Glomerular visceral epithelial cell (primary cell): ENCODE data around the gene EFCAB10.

ENCODE experiments used
- DNase-seq: peaks from one replicate; pipeline ENCODE4 v3.0.0-alpha.2; 2016; ENCODE audit errors: extremely low spot score

The EFCAB10 gene, protein sequence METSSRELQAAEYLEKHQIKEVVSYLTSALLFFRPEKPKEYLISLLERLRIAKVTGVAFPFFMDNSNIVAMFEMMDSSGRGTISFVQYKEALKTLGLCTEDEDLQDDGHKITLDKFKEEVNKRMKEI

DNA sequence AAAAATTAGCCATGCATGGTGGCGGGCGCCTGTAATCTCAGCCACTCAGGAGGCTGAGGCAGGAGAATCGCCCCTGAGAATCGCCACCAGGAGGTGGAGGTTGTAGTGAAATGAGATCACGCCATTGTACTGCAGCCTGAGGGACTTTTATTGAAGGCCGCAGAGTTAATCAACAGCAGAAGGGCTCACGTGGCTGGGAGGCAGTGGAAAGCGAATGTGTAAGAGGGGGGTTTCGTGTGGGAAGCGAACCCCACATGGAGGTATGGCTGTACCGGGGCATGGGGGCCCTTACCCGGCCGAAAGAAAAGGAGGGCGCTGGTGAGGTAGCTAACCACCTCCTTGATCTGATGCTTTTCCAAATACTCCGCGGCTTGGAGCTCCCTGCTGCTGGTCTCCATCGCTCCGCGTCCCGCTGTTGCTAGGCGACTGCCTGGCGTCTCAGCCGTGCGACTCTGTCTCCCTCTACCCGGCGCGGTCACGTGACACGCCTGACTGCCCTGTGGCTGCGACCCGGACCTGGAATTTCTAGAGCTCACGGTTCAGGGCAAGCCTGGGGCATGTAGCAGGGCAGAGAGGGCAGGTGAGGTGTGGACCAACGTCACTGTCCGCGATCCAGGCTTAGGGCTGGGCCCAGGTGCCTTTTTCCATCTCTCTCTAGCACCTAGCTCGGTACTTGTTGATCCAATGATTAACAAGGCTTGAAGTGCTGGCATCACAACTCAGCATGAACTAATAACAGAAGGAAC is at the start of gene EFCAB10:
EFCAB10 (minus strand) TSS at position 428 of the 746 bp plus-strand sequence; CDS start at position 398, 30 bp downstream.
- DNase-seq, result peak; percentile 86

DNA sequence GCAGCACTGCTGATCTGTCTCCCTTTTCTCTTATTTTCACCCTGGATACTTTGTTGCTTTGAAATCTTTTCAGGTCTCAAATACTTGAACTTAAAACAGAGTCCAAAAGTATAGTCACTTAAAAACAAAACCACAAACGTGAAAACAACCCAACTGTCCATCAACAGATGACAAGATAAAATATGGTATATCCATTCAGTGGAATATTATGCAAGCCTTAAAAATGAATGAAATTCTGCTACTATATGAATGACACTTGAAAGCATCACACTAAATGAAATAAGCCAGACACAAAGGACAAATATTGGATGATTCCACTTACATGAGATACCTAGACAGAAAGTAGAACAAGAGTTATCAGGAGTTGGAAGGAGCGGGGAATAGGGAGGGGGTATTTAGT is 44.7 kb upstream of the EFCAB10 start:
- no peak for DNase-seq

DNA sequence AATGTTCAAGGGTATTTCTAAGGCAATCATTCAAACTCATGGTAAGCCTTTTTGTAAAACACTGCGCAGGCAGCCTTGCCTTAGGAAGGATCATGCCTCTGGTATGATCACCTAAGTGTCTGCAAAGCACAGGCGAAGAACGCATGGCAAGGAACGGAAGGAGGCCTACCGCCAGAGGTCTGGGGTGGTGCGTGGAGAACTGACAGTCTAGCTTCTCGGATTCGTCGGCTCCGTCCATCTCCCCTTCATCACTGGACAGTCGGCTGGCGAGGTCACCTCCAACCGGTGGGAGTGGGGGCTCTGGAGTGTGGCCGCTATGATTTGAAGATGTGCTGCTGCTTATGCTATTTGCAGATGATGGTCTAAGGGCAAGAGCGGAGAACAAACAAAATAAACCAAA is 42.6 kb upstream of the EFCAB10 start:
- DNase-seq, result no peak

DNA sequence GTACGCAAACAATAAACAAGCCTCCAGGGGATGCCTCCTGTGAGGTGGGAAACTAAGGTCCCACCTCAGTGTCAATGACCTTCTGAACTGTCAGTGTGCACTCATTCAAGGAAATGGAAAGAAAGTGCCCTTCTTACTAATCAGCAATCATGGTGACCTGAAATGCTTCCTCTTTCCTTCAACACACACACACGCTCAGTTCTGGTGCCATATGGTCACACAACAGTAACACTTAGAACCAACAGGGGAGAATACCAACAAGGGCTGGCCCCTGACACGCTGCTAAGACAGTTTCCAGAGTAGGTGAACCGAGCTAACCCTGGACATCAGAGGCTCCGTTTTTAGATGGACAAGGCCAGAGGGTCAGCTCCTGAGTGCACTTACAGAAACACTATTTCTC is 42.1 kb upstream of the EFCAB10 start:
- DNase-seq, result no peak

DNA sequence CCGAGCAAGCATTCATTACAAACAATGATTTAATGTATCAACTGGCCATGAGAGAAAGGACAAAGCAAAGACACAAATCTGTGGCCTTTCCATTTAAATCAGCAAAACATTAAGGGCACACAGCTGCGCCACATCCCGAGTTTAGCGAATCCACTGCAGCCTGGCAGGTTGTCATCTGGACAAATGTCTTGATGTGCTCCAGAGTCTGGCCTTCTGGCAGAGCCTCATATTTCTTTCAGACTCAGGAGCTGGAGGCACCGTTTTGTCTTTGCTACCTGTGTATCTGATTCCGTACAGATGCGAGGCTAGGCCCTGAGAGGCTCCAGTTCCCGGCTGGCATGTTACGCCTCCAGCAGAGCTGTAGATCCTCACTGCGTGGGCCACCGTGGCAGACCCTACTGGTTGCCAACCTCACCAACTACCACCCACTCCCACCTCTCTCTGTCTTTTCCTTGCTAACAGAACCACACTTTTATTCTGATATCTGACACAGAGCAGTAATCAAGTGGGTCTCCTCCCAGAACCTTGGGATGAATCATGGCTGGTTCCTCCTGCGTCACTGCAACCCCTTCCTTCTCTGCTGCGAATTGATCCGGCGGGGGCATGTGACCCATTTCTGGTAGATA is 40.9 kb upstream of the EFCAB10 start:
- DNase-seq, result no peak

DNA sequence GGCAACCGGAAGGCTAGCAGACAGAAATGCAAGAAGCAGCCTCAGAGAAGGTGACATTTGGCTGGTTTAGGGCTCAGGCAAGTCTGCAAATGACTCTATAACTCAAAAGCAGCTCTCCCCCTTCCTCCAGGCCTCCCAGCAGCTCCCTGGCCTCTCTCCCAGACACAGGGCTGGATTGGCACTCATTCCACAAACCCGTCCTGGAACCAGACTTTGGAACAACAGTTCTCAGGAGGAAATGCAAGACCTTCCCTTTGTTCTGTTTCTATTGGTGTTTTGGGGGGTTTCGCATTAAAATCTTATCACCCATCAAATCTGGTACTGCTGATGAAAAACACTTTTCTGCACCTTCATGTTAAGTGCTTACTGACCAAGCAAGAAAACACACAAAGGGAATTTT is 40.3 kb upstream of the EFCAB10 start:
- DNase-seq, result no peak

DNA sequence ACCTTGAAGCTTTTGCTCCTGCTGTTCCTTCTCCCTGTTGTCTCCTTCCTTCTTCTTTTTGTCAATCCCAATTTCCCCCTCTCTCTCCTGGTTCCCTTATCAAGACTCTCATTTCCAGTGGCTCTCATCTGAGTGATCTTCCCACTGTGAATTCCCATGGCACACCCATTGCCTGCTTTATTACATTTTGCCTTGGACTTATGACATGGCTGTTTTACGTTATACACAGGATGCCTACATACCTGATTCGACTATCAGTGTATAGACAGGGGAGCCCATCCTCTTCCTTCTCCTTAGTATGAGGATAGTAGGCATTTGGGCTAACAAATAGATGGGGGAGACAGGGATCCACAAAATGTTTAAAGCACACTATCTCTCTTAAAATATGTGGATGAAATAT is 39.9 kb upstream of the EFCAB10 start:
- DNase-seq, result no peak

DNA sequence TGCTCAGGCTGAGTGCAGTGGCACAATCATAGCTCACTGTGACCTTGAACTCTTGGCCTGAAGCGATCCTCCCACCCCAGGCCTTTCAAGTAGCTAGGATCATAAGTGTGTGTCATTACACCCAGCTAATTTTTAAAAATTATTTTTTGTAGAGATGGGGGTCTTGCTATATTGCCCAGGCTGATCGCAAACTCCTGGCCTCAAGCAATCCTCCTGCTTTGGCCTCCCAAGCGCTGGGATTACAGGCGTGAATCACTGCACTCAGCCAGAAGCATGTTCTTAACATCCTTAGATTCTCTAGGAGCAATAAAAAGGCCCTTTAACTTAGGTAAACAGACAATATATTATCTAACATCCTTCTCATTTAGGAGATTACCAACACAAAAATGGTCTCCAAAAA is 38.3 kb upstream of the EFCAB10 start:
- no peak for DNase-seq

DNA sequence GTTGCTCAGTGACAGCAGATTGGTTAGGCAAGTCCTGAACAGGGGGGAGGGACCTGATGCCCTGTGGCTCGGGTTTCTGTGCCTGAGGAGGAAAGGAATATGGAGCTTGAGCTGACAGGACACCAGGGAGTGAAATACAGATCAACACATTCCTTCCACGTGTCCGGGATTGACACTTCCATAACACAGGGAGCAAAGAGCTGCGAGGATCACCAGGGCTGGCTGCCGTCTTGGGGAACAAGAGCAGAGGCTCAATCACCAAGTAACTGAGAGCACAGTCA is 36.7 kb upstream of the EFCAB10 start:
- no peak for DNase-seq

DNA sequence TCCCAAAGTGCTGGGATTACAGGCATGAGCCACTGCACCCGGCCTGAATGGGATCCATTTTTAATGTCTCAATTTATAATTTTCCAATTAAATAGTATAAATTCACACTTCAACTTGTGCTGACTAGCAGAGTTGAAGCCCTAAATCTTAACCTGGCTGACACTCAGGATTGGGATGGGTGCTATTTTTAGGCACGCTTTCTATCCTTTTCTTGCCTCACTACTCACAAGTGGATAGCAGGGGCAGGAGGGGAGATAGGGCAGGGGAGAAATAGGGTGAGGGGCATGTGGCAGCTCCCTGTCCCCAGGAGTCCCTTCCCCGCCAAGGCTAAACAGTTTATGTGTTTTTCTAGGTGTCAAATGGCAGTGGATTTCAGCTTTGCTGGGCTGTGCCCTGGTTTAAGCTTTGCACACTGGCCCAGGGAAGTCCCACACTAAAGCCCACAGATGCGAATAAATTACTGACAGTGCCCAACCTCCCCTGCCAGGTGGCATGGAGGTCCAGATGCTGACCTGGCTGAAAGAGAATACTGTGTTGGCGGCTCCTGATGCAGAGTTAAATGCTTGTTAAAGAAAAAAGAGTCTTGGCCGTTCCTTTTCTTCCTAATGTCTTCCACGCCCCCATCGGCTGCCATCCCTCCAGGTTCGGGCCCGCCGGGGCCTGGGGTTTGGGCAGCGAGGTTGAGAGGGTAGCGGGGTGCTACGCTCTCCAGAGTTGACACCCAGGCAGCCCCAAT is 36.2 kb upstream of the EFCAB10 start:
- DNase-seq, result no peak

DNA sequence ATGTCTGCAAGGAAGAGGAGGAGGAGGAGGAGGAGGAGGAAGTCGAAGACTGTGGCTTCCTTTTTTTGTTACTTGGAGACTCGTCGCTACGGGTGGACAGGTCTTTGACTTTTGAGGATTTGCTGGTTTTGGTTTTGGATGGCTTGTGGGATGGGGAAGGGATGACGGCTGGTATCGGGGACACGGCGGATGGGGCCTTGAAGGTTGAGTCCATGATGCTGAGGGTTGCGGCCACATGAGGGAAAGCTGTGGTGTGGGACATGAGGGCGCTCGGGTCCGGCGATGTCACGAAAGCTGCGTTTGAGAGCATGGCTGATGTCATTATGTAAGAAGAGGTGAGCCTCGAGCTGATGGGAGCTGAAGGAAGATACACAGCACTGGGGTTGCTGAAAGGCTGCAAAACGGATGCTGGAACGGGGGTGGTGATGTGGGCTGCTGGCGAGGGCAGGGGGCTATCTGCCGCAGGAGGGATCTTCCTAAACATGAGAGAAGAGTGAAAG is 33.1 kb upstream of the EFCAB10 start:
- DNase-seq, result no peak

DNA sequence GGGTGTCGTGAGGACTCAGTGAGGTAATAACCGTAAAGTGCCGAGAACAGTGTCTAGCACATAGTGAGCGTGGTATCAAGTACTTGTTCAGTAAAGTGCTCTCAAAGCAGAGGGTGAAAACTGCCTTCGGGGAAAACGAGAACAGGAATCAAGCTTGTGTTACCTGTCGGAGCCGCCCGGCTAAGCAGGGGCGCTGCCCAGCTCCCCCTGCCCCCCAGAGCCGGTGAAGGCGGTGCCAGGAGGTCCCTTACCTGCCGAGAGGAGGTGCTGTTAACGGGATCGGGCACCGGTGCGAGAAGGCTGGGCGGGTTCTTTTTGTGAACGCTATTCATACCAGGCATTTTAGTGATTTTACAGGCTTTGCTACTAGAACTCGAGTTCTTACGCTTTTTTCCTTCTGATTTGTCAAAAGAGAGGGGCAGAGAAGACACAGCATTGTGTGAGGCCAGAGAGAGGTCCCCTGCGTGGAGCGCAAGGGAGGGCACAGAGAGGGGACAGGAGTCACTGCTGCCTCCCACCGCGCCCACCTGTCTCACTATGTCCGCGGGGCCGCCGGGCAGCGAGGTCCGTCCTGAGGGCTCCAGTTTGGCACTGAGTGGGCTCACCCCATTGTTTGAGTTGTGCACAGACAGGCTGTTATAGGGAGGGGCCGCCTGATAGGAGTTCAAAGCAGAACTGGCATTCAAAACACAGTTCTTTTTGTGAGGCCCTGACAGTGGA is 32.5 kb upstream of the EFCAB10 start:
- no peak for DNase-seq

DNA sequence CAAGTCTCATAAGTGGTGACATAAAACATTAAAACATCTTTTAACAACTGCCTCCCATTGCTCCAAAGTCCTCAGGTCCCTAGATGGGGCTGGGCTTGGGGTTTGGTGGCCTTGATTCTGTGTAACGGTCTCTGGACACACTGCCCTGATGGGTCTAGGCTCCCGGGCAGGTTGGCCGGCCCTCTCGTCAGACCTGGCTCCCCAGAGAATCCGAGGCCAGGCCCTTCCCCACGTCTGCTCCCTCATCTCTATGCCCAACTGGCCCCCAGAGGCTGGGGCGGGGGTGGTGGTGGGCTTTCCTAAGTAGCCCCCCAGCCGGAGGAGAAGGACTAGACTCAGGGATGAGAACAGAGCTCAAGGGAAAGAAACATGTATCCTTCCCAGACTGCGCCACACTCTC is 31.5 kb upstream of the EFCAB10 start:
- DNase-seq, result no peak

DNA sequence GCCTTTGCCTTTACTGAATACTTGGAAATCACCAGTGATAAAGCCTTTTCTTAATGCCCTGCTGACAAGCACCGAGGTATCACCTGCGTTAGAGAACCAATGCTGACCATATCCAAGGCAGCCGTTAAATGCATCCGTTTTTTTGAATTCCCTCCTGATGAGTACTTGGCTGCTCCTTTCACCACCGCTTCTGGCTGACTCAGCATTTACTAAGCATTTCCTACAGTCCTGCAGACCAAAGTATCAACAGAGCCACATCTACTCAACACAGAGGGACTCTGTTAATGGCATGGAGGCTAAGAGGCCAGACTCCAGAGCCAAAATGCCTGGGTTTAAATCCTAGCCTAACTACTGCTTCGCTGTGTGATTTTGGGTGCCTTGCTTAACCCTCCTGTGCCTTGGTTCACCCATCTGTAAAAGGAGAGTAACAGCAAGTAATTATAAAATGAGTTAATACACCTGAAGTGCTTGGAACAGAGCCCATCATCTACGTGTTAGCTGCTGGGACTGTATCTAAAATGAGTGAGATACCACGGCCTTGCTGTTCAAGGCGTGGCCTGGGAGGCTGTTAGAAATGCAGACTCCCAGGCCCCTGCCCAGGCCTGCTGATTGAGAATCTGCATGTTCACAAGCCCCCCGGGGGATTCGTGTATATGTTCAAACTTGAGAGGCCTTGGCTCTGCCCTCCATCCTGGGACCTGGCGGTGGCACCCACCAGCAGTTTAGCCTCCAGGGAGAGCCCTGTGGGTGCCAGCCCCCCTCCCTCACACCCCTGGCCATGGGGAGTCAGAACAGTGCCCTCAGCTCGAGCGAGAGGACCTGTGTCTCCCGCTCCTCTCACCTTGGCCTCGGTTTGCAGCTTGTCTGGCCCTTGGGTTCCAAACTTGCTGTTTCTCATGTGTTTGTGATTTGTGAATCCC is 30.8 kb upstream of the EFCAB10 start:
- DNase-seq, result no peak

DNA sequence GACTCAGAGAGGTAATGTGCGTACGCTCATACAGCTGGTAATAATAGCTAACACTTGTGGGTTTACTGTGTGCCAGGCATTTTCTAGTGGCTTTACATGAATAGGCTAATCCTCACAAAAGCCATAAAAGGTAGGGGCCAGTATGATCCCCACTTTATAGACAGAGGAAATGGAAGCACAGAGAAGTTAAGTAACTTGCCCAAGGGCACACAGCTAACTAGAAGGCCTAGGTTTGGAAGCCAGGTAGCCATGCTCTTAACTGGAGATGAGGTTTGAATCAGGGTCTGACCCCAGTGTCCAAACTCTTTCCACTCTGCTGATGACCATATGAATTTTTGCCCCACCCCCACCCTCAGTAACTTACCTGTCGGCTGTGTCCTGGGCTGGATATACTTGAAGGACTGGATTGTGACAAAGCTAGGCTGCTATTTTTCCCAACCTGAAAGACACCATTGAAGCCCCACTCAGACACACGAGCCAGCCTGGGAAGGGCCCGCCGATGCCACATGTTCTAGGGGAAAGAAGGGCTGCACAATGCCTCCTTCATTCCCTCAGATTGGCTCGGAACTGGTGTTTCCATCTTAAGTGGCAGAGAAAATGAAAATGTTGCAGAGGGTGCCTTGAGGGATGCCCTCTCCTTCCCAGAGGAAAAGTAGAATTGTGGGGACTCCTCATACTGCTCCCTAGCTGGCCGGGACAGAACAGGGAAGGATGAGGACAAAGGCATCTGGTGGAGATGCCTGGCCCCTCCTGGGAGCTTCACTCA is 29.1 kb upstream of the EFCAB10 start:
- no peak for DNase-seq

DNA sequence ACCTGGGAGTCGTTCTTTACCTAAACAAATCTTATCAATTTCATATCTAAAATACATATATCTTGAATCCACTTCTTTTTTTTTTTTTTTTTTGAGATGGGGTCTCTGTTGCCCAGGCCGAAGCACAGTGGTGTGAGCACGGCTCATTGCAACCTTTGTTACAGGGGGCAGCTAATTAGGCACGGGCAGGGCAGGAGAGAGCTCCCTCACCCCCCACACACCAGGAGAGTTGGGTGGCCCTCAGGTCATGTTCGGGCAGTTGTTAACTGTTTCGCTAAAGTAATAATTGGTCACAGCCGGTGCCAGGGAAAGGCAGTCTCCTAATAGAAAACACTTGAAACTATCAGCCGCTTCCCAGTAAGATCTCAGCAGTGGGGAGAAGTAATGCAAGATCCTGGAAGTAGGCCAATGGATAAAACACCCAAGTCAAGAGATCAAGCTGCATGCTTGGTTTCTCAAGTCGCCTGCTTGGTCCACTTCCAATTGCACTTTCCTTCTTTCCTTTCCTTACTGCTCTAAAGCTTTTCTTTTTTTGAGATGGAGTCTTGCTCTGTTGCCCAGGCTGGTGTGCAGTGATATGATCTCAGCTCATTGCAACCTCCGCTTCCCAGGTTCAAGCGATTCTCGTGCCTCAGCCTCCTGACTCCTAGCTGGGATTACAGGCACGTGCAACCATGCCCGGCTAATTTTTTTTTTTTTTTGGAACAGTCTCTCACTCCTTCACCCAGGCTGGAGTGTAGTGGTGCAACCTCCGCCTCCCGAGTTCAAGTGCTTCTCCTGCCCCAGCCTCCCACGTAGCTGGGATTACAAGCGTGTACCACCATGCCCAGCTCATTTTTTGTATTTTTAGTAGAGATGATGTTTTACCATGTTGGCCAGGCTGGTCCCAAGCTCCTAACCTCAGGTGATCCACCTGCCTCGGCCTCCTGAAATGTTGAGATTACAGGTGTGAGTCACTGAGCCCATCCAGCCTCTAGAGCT is 21.3 kb upstream of the EFCAB10 start:
- no peak for DNase-seq

DNA sequence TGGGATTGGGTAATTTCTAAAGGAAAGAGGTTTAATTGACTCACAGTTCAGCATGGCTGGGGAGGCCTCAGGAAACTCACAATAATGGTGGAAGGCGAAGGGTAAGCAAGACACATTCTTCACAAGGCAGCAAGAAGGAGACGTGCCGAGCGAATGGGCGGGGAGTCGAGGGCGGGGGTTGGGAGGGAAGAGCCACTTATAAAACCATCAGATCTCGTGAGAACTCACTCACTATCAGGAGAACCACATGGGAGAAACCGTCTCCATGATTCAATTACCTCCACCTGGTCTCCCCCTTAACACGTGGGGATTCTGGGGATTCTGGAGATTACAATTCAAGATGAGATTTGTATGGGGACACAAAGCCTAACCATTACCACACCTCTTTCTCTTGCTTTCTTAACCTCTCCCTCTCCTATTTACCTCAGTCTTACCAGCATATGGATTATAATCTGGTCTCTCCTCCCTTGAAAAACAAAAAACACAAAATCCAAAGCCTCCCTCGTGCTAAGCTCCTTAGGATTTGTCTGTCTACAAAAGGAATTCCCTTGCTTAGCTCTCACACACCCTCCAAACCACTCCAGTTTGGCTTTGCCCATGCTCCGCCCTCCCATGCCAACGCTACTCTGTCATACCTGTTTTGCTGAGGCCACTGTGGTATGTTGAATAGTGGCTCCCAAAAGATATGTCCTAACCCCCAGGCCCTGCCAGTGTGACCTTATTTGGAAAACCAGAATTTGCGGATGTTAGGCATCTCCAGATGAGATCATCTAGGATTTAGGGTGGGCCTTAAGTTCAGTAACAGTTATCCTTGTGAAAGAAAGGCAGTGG is 19.6 kb upstream of the EFCAB10 start:
- no peak for DNase-seq

DNA sequence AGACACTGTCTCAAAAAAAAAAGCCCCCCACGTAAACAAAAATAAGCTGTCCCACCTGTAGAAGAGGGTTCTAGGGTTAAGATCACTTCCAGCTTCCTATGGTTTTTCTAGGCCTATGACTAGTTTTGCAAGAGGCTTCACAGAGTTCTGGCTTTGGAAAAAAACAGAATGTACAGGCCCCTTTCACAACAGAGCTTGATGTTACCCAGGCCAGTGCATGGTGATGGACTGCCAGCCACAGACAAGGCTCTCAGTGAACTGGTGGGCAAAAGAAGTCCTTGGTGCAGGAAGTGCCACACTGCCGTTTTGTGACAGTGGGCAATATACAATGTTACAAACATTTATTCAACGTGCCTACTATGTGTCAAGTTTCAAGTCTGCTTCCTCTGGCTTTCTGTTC is 18.3 kb upstream of the EFCAB10 start:
- DNase-seq, result no peak
